Endodermal cell (in vitro differentiated cells): ENCODE results near the gene ULBP2. TPM values are rescaled to one million over a fixed set of nuclear protein-coding genes. Genes with fewer than 3 reads are reported as not detected.

ENCODE experiments used
- DNase-seq: peaks from one replicate; pipeline ENCODE4 v3.0.0-alpha.2; 2017
- H3K27ac ChIP-seq: 2 replicates; pipeline ENCODE4 v1.5.1; 2013; ENCODE audit warnings: mild to moderate bottlenecking, low read depth, low read length, moderate library complexity
- H3K27me3 ChIP-seq: 2 replicates; pipeline ENCODE4 v1.6.1; 2013; ENCODE audit warnings: mild to moderate bottlenecking, low read length, moderate library complexity; ENCODE audit not compliant: insufficient read depth, control insufficient read depth, poor library complexity, severe bottlenecking
- H3K36me3 ChIP-seq: 2 replicates; pipeline ENCODE4 v1.7.0; 2013; ENCODE audit warnings: mild to moderate bottlenecking, low read length, moderate library complexity; ENCODE audit not compliant: control insufficient read depth, insufficient read depth
- H3K4me1 ChIP-seq: one replicate; pipeline ENCODE4 v1.7.0; 2013; ENCODE audit warnings: low read length; ENCODE audit not compliant: control insufficient read depth, insufficient read depth
- H3K4me3 ChIP-seq: 2 replicates; pipeline ENCODE4 v1.5.1; 2013; ENCODE audit warnings: mild to moderate bottlenecking, low read length, moderate library complexity
- H3K9ac ChIP-seq: 2 replicates; pipeline ENCODE4 v1.6.1; 2013; ENCODE audit warnings: mild to moderate bottlenecking, low read length, moderate library complexity; ENCODE audit not compliant: poor library complexity, severe bottlenecking; ENCODE audit errors: extremely low read depth
- H3K9me3 ChIP-seq: 2 replicates; pipeline ENCODE4 v1.6.1; 2013; ENCODE audit warnings: mild to moderate bottlenecking, low read length, moderate library complexity; ENCODE audit not compliant: control insufficient read depth
- H3K27ac Mint-ChIP-seq: 2 replicates; pipeline ENCODE4 v1.8.0; 2020; ENCODE audit warnings: mixed read lengths
- H3K27me3 Mint-ChIP-seq: 2 replicates; pipeline ENCODE4 v1.8.0; 2021; ENCODE audit warnings: mild to moderate bottlenecking, mixed read lengths; ENCODE audit not compliant: insufficient read depth
- H3K36me3 Mint-ChIP-seq: 2 replicates; pipeline ENCODE4 v1.8.0; 2020; ENCODE audit warnings: low read depth, mixed read lengths
- H3K4me1 Mint-ChIP-seq: 2 replicates; pipeline ENCODE4 v1.8.0; 2020; ENCODE audit warnings: mixed read lengths
- H3K4me3 Mint-ChIP-seq: 2 replicates; pipeline ENCODE4 v1.8.0; 2020; ENCODE audit warnings: mild to moderate bottlenecking, moderate library complexity, mixed read lengths
- H3K9me3 Mint-ChIP-seq: 2 replicates; pipeline ENCODE4 v1.8.0; 2020; ENCODE audit warnings: mild to moderate bottlenecking, mixed read lengths
- CTCF ChIP-seq: fragments of 200-600 bp; sonication (generic); conservative IDR thresholded peaks from 2 replicates; pipeline ENCODE4 v1.5.0; 2021; ENCODE audit warnings: antibody characterized with exemption, mild to moderate bottlenecking
- WGBS, 2 experiments: methylation state at CpG; one replicate each; pipeline versions ENCODE4 v1.1.5 to v1.1.7; 2013; ENCODE audit warnings: missing lambda C conversion rate in 2 of 2, mixed read lengths in 1 of 2; ENCODE audit not compliant: insufficient coverage in 1 of 2, insufficient read length in 1 of 2; 5-methylcytosine and 5-hydroxymethylcytosine counted together
- total RNA-seq, 2 donors: library from RNA; stranded (reverse); fragmentation: NEBNext Ultra II Directional in 1 of 2; extraction: Animal tissue kit (Norgen Biotek cat#: 25700) in 1 of 2; gene quantifications; 2 replicates in 1 of 2; 3 replicates in 1 of 2; pipeline ENCODE4 v1.2.1, GENCODE V29; 2021

ULBP2 gene
- total RNA-seq, 2 donors from 2014 or later: 0.20 TPM; not detected in 1

GRCh38 chr6:149991838-149992237, 50.0 kb downstream of the ULBP2 start:
- WGBS, 2 experiments: 53 to 56% methylated on average over 4 of the region's 4 CpGs
- Histone ChIP-seq H3K27me3 (peaks cover 100% of the 10 kb centered on the region), H3K9ac (no peak overlapping the region), H3K4me1 (no peaks in the 10 kb centered on the region), H3K27ac (no peak overlapping the region), H3K4me3 (no peak overlapping the region), H3K36me3 (no peaks in the 10 kb centered on the region), H3K9me3 (peaks cover 10% of the 10 kb centered on the region)
- Mint-ChIP-seq H3K9me3 (peaks cover 5% of the 10 kb centered on the region), H3K4me3 (no peak overlapping the region), H3K27me3 (peaks cover 98% of the 10 kb centered on the region), H3K27ac (no peak overlapping the region), H3K4me1 (peaks cover 14% of the 10 kb centered on the region), H3K36me3 (no peaks in the 10 kb centered on the region)
- no peak for TF ChIP-seq CTCF
- DNase-seq: no peak

- no peaks in the 10 kb centered on the region for H3K36me3 Mint-ChIP-seq
- TF ChIP-seq CTCF: no peak
- no peak overlapping the region for H3K4me3 Mint-ChIP-seq
- Histone ChIP-seq H3K27me3 (peaks cover 74% of the 10 kb centered on the region), H3K9ac (no peak overlapping the region), H3K27ac (no peak overlapping the region), H3K9me3 (no peaks in the 10 kb centered on the region), H3K4me3 (no peak overlapping the region), H3K4me1 (no peaks in the 10 kb centered on the region), H3K36me3 (no peaks in the 10 kb centered on the region)
- H3K27ac Mint-ChIP-seq: no peak overlapping the region
- H3K27me3 Mint-ChIP-seq: peaks cover 66% of the 10 kb centered on the region
- no peak for DNase-seq
- no peaks in the 10 kb centered on the region for H3K9me3 Mint-ChIP-seq
- H3K4me1 Mint-ChIP-seq: peaks cover 9% of the 10 kb centered on the region
- 82 to 83% methylated on average over 5 to 6 of the region's 6 CpGs for WGBS, 2 experiments
Observed at GRCh38 chr6:149995235-149995750, 53.5 kb downstream of the ULBP2 start.

GRCh38 chr6:149995971-149996370, 54.2 kb downstream of the ULBP2 start:
- H3K27me3 Mint-ChIP-seq: peaks cover 59% of the 10 kb centered on the region
- no peaks in the 10 kb centered on the region for H3K9me3 Mint-ChIP-seq
- no peaks in the 10 kb centered on the region for H3K36me3 ChIP-seq
- H3K4me1 ChIP-seq: no peaks in the 10 kb centered on the region
- peaks cover 67% of the 10 kb centered on the region for H3K27me3 ChIP-seq
- H3K9me3 ChIP-seq: no peaks in the 10 kb centered on the region
- H3K4me3 Mint-ChIP-seq: no peak overlapping the region
- 86 to 87% methylated on average over 2 to 7 of the region's 7 CpGs for WGBS, 2 experiments
- no peak overlapping the region for H3K9ac ChIP-seq
- H3K4me3 ChIP-seq: no peak overlapping the region
- no peak overlapping the region for H3K27ac Mint-ChIP-seq
- TF ChIP-seq CTCF: no peak
- no peak for DNase-seq
- H3K27ac ChIP-seq: no peak overlapping the region
- H3K36me3 Mint-ChIP-seq: peaks cover 1% of the 10 kb centered on the region
- H3K4me1 Mint-ChIP-seq: peaks cover 5% of the 10 kb centered on the region

Other genes starting within 250 kb of the ULBP2 start
- gene LATS1, start 223.9 kb upstream of the ULBP2 start, total RNA-seq: 10 to 100 TPM; 33.7 to 34.7 TPM
- 10 to 100 TPM; 80.9 to 85.1 TPM for gene NUP43, start 195.5 kb upstream of the ULBP2 start, total RNA-seq
- 10 to 100 TPM; 68.5 to 72.6 TPM for gene PCMT1, start 192.3 kb upstream of the ULBP2 start, total RNA-seq
- 1 to 10 TPM; 3.6 to 6.0 TPM for gene LRP11, start 77.7 kb upstream of the ULBP2 start, total RNA-seq
- not detected for gene RAET1E, start 43.9 kb upstream of the ULBP2 start, total RNA-seq
- gene RAET1G, start 18.9 kb upstream of the ULBP2 start, total RNA-seq: not detected
- gene ULBP1, start 21.9 kb downstream of the ULBP2 start, total RNA-seq: under 1 TPM; 0.31 to 0.55 TPM
- gene RAET1L, start 83.5 kb downstream of the ULBP2 start, total RNA-seq: not detected
- 1 to 10 TPM; 4.4 to 5.4 TPM for gene ULBP3, start 127.1 kb downstream of the ULBP2 start, total RNA-seq
- gene PPP1R14C, start 201.0 kb downstream of the ULBP2 start, total RNA-seq: under 1 TPM; 0.20 to 0.29 TPM